ENCODE data around the gene CUEDC1. TPM values are rescaled to one million over a fixed set of nuclear protein-coding genes. Genes with fewer than 3 reads are reported as not detected.
A peak's percentile ranks its signal among the peaks of the same experiment; 100 is the strongest.

The CUEDC1 gene
- total and polyA plus RNA-seq, 9 of the 15 experiments (the other 6 are each of a cell fraction or from before 2014, with no cell fraction given) = 0.20 to 4.1 (median 1.6) TPM; not detected in 1

GRCh38 chr17:57849874-57850754 lies 105.1 kb downstream of the CUEDC1 start, which contains the start of gene MRPS23 (continued):
- TF ChIP-seq, protein P1, sequence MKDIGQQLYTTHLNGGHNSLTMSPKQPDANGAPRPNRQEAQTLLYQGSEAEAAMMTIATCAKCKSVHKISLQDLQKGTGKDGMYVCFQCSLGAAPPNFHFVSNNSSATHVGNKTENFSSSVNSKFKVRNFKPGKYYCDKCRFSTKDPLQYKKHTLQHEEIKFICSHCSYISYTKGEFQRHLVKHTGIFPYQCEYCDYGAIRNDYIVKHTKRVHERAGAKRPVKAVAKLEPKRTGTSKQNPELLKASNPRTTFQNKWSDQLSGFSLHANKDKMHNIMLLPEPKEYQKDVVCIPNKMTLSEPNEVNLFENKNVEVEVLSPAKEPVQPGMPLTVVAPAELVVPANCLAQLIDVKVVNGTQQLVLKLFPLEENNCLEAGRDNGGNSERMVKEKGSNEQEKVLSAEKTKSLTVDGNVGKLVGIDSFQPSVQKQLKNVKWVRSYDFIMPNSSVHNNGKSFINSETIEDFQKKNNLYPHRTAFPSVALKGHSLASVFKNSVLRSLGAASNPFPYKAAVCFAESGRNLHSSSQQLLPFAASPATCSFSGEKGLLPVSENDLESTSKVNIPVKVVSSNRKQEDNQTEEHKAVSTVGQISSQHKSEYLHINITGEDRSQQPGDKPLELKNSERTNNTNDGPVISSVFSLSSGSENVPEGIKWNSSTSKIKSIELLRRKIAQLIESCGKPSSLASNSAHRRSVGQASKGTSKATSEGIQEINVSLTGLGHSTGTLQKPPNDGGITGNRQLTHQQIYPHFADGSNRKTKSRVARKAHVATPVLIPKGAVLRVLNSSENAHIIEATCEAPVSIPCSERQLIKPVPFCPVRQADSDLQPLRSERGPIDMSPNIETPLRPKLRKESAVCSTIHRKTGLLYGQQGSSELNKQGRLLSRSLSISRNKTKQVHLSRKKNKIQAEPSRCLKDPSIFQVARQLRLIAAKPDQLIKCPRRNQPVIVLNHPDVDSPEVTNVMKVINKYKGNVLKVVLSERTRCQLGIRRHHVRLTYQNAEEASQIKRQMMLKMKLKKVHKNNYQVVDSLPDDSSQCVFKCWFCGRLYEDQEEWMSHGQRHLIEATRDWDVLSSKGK (CRISPR knock-in tag; IDR thresholded peaks at IDR 0.05) = no peak
- peak; percentile 37 for TF ChIP-seq FIP1L1 (IDR thresholded peaks at IDR 0.05; ENCODE audit: low read depth, low read length, poor library complexity, severe bottlenecking)
- TF ChIP-seq TCF3 (CRISPR knock-in tag; IDR thresholded peaks at IDR 0.05) = peak; percentile 42
- no peak; the same call in 1 of the 2 replicates for TF ChIP-seq POLR2H (tag; IDR thresholded peaks at IDR 0.05; ENCODE audit: low read depth)
- TF ChIP-seq NFIC (IDR thresholded peaks at IDR 0.05) = peak; percentile 78
- TF ChIP-seq TAF1 (IDR thresholded peaks at IDR 0.05; ENCODE audit: control insufficient read depth, extremely low read depth, insufficient read depth, low read length, severe bottlenecking) = peak; percentile 80
- peak; percentile 82 for TF ChIP-seq POLR2AphosphoS5 (IDR thresholded peaks at IDR 0.05; ENCODE audit: control insufficient read depth, insufficient read depth, low read depth, low read length)
- TF ChIP-seq, protein P2, sequence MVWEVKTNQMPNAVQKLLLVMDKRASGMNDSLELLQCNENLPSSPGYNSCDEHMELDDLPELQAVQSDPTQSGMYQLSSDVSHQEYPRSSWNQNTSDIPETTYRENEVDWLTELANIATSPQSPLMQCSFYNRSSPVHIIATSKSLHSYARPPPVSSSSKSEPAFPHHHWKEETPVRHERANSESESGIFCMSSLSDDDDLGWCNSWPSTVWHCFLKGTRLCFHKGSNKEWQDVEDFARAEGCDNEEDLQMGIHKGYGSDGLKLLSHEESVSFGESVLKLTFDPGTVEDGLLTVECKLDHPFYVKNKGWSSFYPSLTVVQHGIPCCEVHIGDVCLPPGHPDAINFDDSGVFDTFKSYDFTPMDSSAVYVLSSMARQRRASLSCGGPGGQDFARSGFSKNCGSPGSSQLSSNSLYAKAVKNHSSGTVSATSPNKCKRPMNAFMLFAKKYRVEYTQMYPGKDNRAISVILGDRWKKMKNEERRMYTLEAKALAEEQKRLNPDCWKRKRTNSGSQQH (CRISPR knock-in tag; IDR thresholded peaks at IDR 0.05) = no peak
- no peak for TF ChIP-seq CREBBP (IDR thresholded peaks at IDR 0.05; ENCODE audit: low read depth, low read length)
- no peak for TF ChIP-seq MIER1 (IDR thresholded peaks at IDR 0.05; ENCODE audit: low read depth)
- no peak for TF ChIP-seq PURB (CRISPR knock-in tag; IDR thresholded peaks at IDR 0.05; ENCODE audit: low read depth)
- no peak for TF ChIP-seq PPARD (CRISPR knock-in tag; IDR thresholded peaks at IDR 0.05)
- TF ChIP-seq JUN (IDR thresholded peaks at IDR 0.05; ENCODE audit: borderline replicate concordance, low read depth, low read length) = peak; percentile 74; the same call in 1 of the 2 replicates
- TF ChIP-seq JUN (CRISPR knock-in tag; IDR thresholded peaks at IDR 0.05; ENCODE audit: borderline replicate concordance) = peak; percentile 38; the same call in 1 of the 2 replicates
- TF ChIP-seq HNRNPH1 (optimal IDR thresholded peaks at IDR 0.05; ENCODE audit: low read depth, low read length) = no peak
- TF ChIP-seq, protein P3, sequence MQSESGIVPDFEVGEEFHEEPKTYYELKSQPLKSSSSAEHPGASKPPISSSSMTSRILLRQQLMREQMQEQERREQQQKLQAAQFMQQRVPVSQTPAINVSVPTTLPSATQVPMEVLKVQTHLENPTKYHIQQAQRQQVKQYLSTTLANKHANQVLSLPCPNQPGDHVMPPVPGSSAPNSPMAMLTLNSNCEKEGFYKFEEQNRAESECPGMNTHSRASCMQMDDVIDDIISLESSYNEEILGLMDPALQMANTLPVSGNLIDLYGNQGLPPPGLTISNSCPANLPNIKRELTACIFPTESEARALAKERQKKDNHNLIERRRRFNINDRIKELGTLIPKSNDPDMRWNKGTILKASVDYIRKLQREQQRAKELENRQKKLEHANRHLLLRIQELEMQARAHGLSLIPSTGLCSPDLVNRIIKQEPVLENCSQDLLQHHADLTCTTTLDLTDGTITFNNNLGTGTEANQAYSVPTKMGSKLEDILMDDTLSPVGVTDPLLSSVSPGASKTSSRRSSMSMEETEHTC (IDR thresholded peaks at IDR 0.05) = no peak
- no peak; the same call in 1 of the 2 replicates for TF ChIP-seq DPF2 (IDR thresholded peaks at IDR 0.05)
- peak; percentile 92 for TF ChIP-seq EP400 (IDR thresholded peaks at IDR 0.05)
- no peak for TF ChIP-seq CBX8 (IDR thresholded peaks at IDR 0.05; ENCODE audit: borderline replicate concordance, extremely low read depth, low read depth, low read length, poor library complexity, severe bottlenecking)
- TF ChIP-seq MEF2A (IDR thresholded peaks at IDR 0.05; ENCODE audit: control insufficient read depth, low read depth, low read length) = no peak
- no peak for TF ChIP-seq SMAD3 (CRISPR knock-in tag; conservative IDR thresholded peaks at IDR 0.05)
